Thyroid gland (tissue), 4 donors: Measurements from ENCODE around the gene L3MBTL4. TPM values are rescaled to one million over a fixed set of nuclear protein-coding genes. Genes with fewer than 3 reads are reported as not detected.

Experiments used
- DNase-seq, 2 donors: peaks; one replicate each; pipeline ENCODE4 v3.0.0-alpha.2; 2019
- H3K27ac ChIP-seq, 3 donors: fragments of 200-600 bp; sonication (generic); 1 replicate in 2 of 3; 2 replicates in 1 of 3; pipeline ENCODE4 v1.5.1; 2016 to 2019; ENCODE audit warnings: mild to moderate bottlenecking in 1 of 3, moderate library complexity in 1 of 3
- H3K27me3 ChIP-seq: fragments of 200-600 bp; sonication (generic); one replicate; pipeline ENCODE4 v1.5.1; 2019
- H3K36me3 ChIP-seq, 2 donors: fragments of 200-600 bp; sonication (generic); one replicate each; pipeline ENCODE4 v1.5.1; 2016 to 2019
- H3K4me1 ChIP-seq, 2 donors: fragments of 200-600 bp; sonication (generic); one replicate each; pipeline ENCODE4 v1.5.1; 2017 to 2019
- H3K4me3 ChIP-seq, 3 donors: fragments of 200-600 bp; sonication (generic); replicated peaks in 1 of 3; 1 replicate in 2 of 3; 2 replicates in 1 of 3; pipeline ENCODE4 v1.5.1; 2016; ENCODE audit warnings: mild to moderate bottlenecking in 1 of 3
- H3K9me3 ChIP-seq: fragments of 200-600 bp; sonication (generic); one replicate; pipeline ENCODE4 v1.5.1; 2017
- CTCF ChIP-seq, 6 experiments: fragments of 200-600 bp in 3 of 6; fragments of 450-650 bp in 3 of 6; sonication (generic) in 3 of 6; IDR thresholded peaks; one replicate each; pipeline ENCODE4 v1.5.1; 2016 to 2019; ENCODE audit warnings: antibody characterized with exemption in 6 of 6, mild to moderate bottlenecking in 2 of 6, inconsistent platforms in 1 of 6, moderate library complexity in 1 of 6
- POLR2A ChIP-seq, 2 donors: fragments of 450-650 bp; IDR thresholded peaks; one replicate each; pipeline ENCODE4 v1.6.1; 2017; ENCODE audit warnings: antibody characterized with exemption in 2 of 2, mild to moderate bottlenecking in 2 of 2, moderate library complexity in 1 of 2
- WGBS, 2 donors: methylation state at CpG; one replicate each; pipeline ENCODE4 v1.1.5; 2017; 5-methylcytosine and 5-hydroxymethylcytosine counted together
- intact Hi-C: fragments of 100-400 bp; cut with DNase I; formaldehyde crosslinking; loops from one replicate; pipeline ENCODE4 v1.15.1; 2023
- total RNA-seq, 4 donors: library from RNA; depleted of rRNA; stranded (reverse); fragments of >200 nt; gene quantifications; one replicate each; pipeline ENCODE4 v1.2.3, GENCODE V29; 2016

L3MBTL4 gene
- total RNA-seq, 4 donors from 2014 or later: 15.2 to 37.1 (median 24.3) TPM

DNA sequence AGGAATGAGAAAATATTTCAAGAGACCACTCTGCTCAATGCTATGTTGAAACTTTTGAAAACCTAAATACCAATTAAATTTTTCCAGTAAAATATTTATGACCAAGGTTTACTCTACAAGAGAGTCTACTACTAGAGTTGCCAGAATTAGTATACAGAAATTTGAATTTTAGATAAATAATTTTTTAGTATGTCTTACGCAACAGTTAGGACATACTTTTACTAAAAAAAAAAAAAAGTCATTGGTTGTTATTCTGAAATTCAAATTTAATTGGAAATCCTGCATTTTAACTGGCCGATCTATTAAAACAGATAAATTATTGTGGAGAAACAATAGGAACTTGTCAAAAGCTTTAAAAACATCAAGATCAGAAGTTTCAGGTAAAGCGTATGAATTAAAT lies 470.3 kb downstream of the L3MBTL4 start:
- Histone ChIP-seq H3K36me3 (no peaks in the 10 kb centered on the region), H3K4me1 (no peaks in the 10 kb centered on the region), H3K4me3 (no peak overlapping the region), H3K27ac (no peak overlapping the region), H3K27me3 (no peaks in the 10 kb centered on the region), H3K9me3 (no peaks in the 10 kb centered on the region)
- intact Hi-C loops: no loop called here
- TF ChIP-seq POLR2A (IDR thresholded peaks at IDR 0.05): no peak
- no peak for TF ChIP-seq CTCF (IDR thresholded peaks at IDR 0.05)
- WGBS, 2 donors: 94 to 95% methylated on average over 3 of the region's 3 CpGs
- DNase-seq: no peak

- 51 to 52% methylated on average over 5 of the region's 5 CpGs for WGBS, 2 donors
- Histone ChIP-seq H3K4me1 (no peaks in the 10 kb centered on the region), H3K9me3 (no peaks in the 10 kb centered on the region), H3K36me3 (no peaks in the 10 kb centered on the region), H3K27ac (no peak overlapping the region), H3K4me3 (no peak overlapping the region), H3K27me3 (no peaks in the 10 kb centered on the region)
- intact Hi-C loops: no loop called here
- DNase-seq: peak in 1 of 2 donors; percentile 23
- TF ChIP-seq POLR2A (IDR thresholded peaks at IDR 0.05): no peak
- TF ChIP-seq CTCF (IDR thresholded peaks at IDR 0.05): no peak
Observed at GRCh38 chr18:5943514-5943913, 471.2 kb downstream of the L3MBTL4 start.

DNA sequence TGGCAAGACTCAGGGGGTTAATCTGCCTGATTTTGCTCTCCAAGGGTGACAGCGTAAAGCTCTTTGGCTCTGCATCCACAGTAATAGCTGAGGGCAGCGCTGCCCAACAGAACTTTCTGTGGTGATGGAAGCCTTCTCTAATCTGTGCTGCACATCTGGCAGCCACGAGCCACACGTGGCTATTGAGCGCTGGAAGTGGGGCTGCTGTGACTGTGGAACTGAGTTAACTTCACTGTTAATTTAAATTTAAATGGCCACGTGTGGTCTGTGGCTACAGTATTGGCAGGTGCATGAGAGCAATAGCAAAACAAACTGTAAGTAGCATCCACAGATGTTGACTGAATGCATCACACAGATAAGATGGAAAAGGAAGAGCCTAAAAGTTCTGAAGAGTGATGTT lies 472.1 kb downstream of the L3MBTL4 start:
- 56 to 63% methylated on average over 6 of the region's 6 CpGs for WGBS, 2 donors
- intact Hi-C loops: no loop called here
- no peak overlapping the region for H3K4me3 ChIP-seq

GRCh38 chr18:5941890-5942289 lies 472.8 kb downstream of the L3MBTL4 start:
- H3K27ac ChIP-seq: no peak overlapping the region
- intact Hi-C loops: no loop called here
- no peak for DNase-seq
- H3K27me3 ChIP-seq: no peaks in the 10 kb centered on the region
- no peak for TF ChIP-seq POLR2A (IDR thresholded peaks at IDR 0.05)
- TF ChIP-seq CTCF (IDR thresholded peaks at IDR 0.05): no peak
- H3K4me1 ChIP-seq: no peaks in the 10 kb centered on the region
- H3K4me3 ChIP-seq: no peak overlapping the region
- no peaks in the 10 kb centered on the region for H3K9me3 ChIP-seq
- H3K36me3 ChIP-seq: no peaks in the 10 kb centered on the region
- WGBS, 2 donors: 52 to 59% methylated on average over 3 of the region's 3 CpGs

More for the DNA sequence above, 472.1 kb downstream of the L3MBTL4 start:
- H3K27ac ChIP-seq: no peak overlapping the region
- H3K27me3 ChIP-seq: no peaks in the 10 kb centered on the region
- no peaks in the 10 kb centered on the region for H3K36me3 ChIP-seq
- TF ChIP-seq CTCF (IDR thresholded peaks at IDR 0.05) (no peak), POLR2A (IDR thresholded peaks at IDR 0.05) (no peak)
- no peaks in the 10 kb centered on the region for H3K4me1 ChIP-seq
- no peaks in the 10 kb centered on the region for H3K9me3 ChIP-seq
- DNase-seq: no peak

DNA sequence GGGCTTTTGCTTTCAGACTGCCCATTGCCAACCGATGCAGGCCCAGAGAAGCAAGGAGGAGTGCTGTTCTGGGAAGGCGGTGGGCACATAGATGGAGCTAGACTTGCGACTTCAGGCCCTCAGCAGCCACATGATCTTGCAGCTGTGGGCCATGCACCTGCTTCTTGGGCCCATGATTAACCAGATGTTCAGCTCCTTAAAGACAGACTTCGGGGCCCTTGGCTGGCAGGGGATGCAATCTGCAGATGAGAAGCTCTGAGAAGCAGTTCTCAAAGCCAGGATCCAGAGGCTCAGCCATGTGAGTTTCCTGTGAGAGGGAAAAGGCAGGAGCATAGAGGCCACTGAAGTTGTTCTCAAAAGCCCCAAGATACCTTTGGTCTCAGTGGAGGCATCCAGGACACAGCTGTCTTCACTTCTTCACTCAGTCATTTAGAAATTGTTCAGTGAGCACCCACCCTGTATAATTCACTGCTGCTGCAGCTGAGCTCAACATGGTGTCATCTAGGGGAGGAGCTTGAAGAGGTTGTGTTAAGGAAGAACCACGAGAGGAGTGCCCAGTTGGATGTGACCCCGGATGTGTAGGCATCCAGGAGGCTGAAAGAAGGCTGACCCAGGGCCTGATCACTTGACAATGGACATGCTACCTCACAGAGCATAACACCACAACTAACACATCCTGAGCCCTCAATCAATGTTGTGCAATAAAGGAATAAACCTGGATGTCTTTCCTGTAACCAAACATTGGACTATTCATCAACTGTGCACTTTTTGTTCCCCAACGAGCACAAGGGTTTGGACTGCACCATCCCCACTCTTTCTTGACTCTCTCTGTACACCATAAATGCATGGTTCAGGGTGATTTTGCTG lies 474.7 kb downstream of the L3MBTL4 start:
- intact Hi-C loops: no loop called here
- TF ChIP-seq POLR2A (IDR thresholded peaks at IDR 0.05) (no peak), CTCF (IDR thresholded peaks at IDR 0.05) (no peak)
- no peak for DNase-seq
- Histone ChIP-seq H3K9me3 (no peaks in the 10 kb centered on the region), H3K36me3 (no peaks in the 10 kb centered on the region), H3K27me3 (no peaks in the 10 kb centered on the region), H3K4me1 (no peaks in the 10 kb centered on the region), H3K27ac (no peak overlapping the region), H3K4me3 (no peak overlapping the region)
- WGBS, 2 donors: 85 to 91% methylated on average over 7 of the region's 7 CpGs
